Measurements from ENCODE around the gene DCANP1.

- TF ChIP-seq CTCF (IDR thresholded peaks at IDR 0.05) (no peak), POLR2A (IDR thresholded peaks at IDR 0.05; ENCODE audit: low read depth) (no peak), POLR2AphosphoS5 (IDR thresholded peaks at IDR 0.05) (no peak)
These were observed 17.6 kb downstream of the DCANP1 start for GRCh38 chr5:135429301-135430134.

All from esophagus muscularis mucosa (tissue), 3 donors.